Stimulated activated CD8-positive, alpha-beta memory T cell treated with anti-CD3 and anti-CD28 coated beads, Interleukin-12 subunit alpha, Interleukin-12 subunit beta, amount 100 ng/mL, for 1 hour (primary cell): ENCODE measurements around the gene KLF3.
"Not testable (repeated sequence)": the region's sequence is repeated elsewhere in the genome, so short reads cannot be mapped to it uniquely, and the experiment has no call there.

ENCODE experiments used
- DNase-seq: peaks from one replicate; pipeline ENCODE4 v3.0.0-alpha.2; 2020; ENCODE audit warnings: low read depth

Gene KLF3

GRCh38 chr4:38663801-38664705 lies at the start of gene KLF3:
Gene KLF3, plus strand, starts transcription at chr4:38664199. Its CDS starts 16,427 bp downstream, at chr4:38680626.
- DNase-seq: peak; percentile 85

GRCh38 chr4:38614231-38614630 lies 49.8 kb upstream of the KLF3 start:
- no peak for DNase-seq

GRCh38 chr4:38615847-38616246 lies 48.2 kb upstream of the KLF3 start:
- no peak for DNase-seq

- DNase-seq: no peak
Measured at GRCh38 chr4:38618505-38618904, 45.5 kb upstream of the KLF3 start.

- DNase-seq: no peak
Measured at GRCh38 chr4:38619316-38619715, 44.7 kb upstream of the KLF3 start.

DNA sequence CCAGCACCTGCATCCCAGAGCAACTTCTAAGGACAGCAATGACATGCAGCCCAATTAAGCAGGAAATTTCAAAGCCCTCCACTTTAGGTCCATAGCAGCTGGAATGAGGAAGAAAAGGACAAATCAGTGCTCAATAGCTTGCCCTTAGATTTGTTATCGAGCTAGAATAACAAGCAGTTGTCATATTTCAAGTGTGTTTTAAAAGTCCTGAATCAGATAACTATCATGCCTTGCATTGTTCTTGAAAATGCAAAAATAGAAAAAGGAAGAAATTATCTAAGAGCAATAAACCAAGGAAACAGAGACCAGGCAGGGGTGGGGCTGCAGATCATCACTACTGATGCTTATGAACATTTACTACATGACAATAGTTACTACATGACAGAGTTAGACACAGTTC lies 43.9 kb upstream of the KLF3 start:
- DNase-seq: no peak

- DNase-seq: no peak
Measured at GRCh38 chr4:38620527-38621027, 43.4 kb upstream of the KLF3 start.

DNA sequence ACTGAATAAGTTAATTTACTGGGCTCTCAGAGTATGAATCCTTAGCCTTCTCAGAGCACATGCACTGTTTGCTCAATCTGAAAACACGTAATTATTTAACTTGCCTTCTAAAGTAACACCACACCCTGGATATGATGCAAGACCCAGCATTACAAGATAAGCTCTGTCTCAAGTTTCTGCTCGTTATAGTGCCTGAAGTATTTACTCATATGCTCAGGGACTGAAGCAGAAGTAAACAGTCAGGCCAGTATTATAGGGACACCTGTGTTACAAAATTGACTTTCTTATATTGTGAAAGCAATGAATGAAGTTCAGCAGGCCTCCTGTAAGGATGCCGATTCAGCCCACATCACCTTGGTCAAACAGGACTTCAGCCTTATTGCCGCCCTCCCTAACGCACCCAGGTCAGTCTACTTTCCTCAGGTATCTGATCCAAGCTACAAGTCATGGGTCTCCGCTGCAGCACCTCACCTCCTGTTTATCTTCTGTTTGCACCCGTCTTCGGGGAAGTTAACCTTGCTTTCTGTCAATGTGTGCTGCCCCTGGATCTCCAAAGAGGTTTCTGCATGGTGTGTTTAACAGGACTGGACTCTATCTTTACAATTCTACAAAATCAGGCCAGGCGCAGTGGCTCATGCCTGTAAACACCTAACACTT lies 42.8 kb upstream of the KLF3 start:
- DNase-seq: no peak

- DNase-seq: no peak
Measured at GRCh38 chr4:38621831-38622230, 42.2 kb upstream of the KLF3 start.

GRCh38 chr4:38622340-38622739 lies 41.7 kb upstream of the KLF3 start:
- not testable (repeated sequence) for DNase-seq

DNA sequence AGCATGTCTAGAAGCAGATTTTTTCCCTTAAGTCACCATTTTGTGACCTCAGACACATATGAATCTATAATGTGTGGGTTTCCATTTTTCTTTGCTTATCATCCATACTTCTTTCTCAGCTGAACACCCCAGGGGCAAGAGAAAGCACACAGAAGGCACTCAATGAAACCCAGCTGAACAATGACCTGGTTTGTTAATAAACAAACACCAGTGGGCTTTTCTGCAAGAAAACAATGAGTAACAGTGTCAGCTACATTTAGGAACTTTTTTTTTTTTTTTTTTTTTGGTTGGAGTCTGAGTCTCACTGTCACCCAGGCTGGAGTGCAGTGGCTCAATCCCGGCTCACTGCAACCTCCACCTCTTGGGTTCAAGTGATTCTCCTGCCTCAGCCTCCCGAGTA lies 40.7 kb upstream of the KLF3 start:
- DNase-seq: no peak

- no peak for DNase-seq
Measured at GRCh38 chr4:38624311-38624710, 39.7 kb upstream of the KLF3 start.

DNA sequence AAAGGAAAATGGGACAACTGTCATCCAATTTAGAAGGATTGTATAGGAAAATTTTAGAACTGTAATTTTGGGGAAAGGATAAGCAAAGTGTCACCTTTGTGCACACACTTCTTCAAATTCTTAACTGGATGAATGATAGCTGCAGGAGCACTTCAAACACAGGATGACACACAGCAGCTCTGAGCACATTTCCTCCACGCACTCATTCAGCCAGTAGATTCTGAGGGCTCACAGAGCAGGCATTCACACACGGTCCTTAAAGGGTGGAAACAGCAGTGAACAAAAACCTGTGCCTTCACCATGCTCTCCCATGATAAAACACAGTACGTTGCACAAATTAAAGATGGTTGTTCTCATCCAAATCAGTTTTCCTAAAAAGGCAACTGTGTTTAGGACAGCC lies 38.5 kb upstream of the KLF3 start:
- DNase-seq: no peak

DNA sequence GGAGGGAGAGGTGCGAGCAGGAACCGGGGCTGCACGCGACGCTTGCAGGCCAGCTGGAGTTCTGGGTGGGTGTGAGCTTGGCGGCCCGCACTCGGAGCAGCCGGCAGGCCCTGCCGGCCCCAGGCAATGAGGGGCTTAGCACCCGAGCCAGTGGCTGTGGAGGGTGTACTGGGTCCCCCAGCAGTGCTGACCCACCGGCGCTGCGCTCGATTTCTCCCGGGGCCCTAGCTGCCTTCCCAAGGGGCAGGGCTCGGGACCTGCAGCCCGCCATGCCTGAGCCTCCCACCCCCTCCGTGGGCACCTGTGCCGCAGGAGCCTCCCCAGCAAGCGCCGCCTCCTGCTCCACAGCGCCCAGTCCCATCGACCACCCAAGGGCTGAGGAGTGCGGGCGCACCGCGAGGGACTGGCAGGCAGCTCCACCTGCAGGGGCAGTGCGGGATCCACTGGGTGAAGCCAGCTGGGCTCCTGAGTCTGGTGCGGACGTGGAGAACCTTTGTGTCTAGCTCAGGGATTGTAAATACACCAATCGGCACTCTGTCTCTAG lies 37.0 kb upstream of the KLF3 start:
- DNase-seq: not testable (repeated sequence)

DNA sequence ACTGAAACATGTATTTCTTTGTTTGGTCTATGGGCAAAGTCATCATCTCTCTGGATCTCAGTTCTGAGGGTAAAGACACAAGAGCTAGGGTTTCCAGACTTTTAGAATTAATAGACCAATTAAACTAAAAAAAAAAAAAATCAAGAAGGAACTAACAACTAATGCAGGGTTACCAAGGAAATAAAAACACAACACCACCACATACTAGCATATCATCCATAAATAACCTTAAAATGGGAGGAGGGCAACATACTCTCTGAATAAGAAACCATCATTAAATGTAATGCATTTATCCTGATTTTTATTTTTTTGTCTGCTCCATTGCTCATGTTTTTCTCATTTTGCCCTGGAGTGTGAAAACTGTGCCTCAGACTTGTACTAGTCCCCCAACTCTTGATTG lies 33.5 kb upstream of the KLF3 start:
- DNase-seq: no peak

DNA sequence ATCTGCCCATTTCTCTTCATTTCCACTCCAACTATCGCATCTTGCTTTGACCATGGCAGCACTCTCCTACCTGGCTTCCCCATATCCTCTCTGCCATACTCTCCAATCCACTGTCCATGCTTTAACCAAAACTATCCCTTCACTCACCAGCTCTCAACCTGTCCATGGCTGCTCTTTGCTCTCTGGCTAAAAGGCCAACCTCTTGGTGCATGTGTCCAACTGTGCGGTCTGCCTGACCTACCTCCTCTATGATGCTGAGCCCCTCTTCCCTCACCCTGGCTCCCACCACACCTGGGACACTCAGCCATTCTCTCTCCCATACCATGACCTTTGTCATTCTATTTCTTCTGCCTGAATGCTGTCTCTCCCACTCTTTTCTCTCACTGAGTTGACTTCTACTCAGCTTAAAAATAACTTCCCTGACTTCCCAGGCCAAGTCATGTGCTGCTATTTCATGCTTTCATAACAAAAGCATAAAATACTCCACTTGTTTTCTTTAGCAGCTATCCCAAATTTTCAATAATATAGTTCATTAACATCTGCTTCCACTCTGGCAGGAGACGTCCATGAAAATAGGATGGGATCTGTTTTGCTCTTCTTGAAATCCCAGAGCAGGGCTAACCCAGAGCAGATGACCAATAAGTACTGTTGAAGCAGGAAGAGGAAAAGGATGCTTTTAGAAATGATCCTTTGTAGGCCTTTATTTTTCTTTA lies 29.8 kb upstream of the KLF3 start:
- DNase-seq: no peak

GRCh38 chr4:38639242-38639641 lies 24.8 kb upstream of the KLF3 start:
- DNase-seq: no peak

DNA sequence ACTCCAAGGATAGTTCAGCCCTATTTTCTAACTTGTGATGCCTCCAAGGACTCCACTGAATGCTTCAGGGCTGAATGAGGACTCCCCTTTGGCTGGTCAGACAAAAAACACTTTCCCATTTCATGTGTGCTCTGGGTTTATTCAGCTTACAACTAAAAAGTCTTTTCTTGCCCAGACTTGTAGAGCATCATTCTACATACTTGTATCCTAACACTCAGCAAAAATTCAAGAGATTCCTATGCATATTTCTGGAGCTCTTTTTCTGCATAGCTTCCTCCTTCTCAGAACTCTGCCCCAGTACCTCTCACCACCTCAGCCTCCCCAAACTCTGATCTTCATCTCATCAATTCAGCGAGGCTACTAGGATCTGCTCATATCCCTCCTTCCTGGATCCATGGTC lies 22.2 kb upstream of the KLF3 start:
- no peak for DNase-seq

GRCh38 chr4:38644201-38644600 lies 19.8 kb upstream of the KLF3 start:
- no peak for DNase-seq

- no peak for DNase-seq
Measured at GRCh38 chr4:38647101-38647819, 16.7 kb upstream of the KLF3 start.

GRCh38 chr4:38650133-38650532 lies 13.9 kb upstream of the KLF3 start:
- no peak for DNase-seq

- DNase-seq: no peak
Measured at GRCh38 chr4:38654273-38654672, 9.7 kb upstream of the KLF3 start.
